Suprapubic skin (tissue), 4 donors: ENCODE data around the gene SEMA4A.

Experiments
- CTCF ChIP-seq, 2 donors: fragments of 200-600 bp in 1 of 2; fragments of 450-650 bp in 1 of 2; sonication (generic) in 1 of 2; IDR thresholded peaks; one replicate each; pipeline ENCODE4 v1.5.1; 2016 to 2019; ENCODE audit warnings: antibody characterized with exemption in 2 of 2, mild to moderate bottlenecking in 1 of 2, moderate library complexity in 1 of 2
- POLR2A ChIP-seq, 2 donors: fragments of 450-650 bp; IDR thresholded peaks; one replicate each; pipeline ENCODE4 v1.6.1; 2017; ENCODE audit warnings: antibody characterized with exemption in 2 of 2, mild to moderate bottlenecking in 2 of 2, moderate library complexity in 2 of 2
- POLR2AphosphoS5 ChIP-seq, 3 donors: sonication (generic); formaldehyde crosslinking; IDR thresholded peaks; one replicate each; pipeline ENCODE4 v1.6.1; 2017; ENCODE audit warnings: antibody characterized with exemption in 3 of 3

- no peak for TF ChIP-seq POLR2A (IDR thresholded peaks at IDR 0.05)
- no peak for TF ChIP-seq CTCF (IDR thresholded peaks at IDR 0.05)
- no peak for TF ChIP-seq POLR2AphosphoS5 (IDR thresholded peaks at IDR 0.05)
Measured at GRCh38 chr1:156145650-156146019, 7.8 kb upstream of the SEMA4A start.
